ENCODE measurements around the gene ZNF766. TPM values are rescaled to one million over a fixed set of nuclear protein-coding genes. Genes with fewer than 3 reads are reported as not detected.
"Not testable (repeated sequence)": the region's sequence is repeated elsewhere in the genome, so short reads cannot be mapped to it uniquely, and the experiment has no call there.

Gene ZNF766
- total and polyA plus RNA-seq, 3 experiments from 2014 or later: 22.2 to 69.7 (median 24.3) TPM

- Histone ChIP-seq H3K4me1 (ENCODE audit: insufficient read depth, low read length) (no peaks in the 10 kb centered on the region), H3K27ac (ENCODE audit: low read depth, low read length) (no peak overlapping the region), H3K27me3 (ENCODE audit: insufficient read depth, low read length, poor library complexity, severe bottlenecking) (no peaks in the 10 kb centered on the region), H3K36me3 (ENCODE audit: insufficient read depth, low read length) (no peaks in the 10 kb centered on the region), H3K4me3 (ENCODE audit: low read length) (no peak overlapping the region), H3K9me3 (ENCODE audit: low read length) (no peaks in the 10 kb centered on the region)
- Mint-ChIP-seq H3K4me1 (no peaks in the 10 kb centered on the region), H3K4me3 (no peak overlapping the region), H3K27me3 (peaks cover 0 to 3% of the 10 kb centered on the region in 2 donors), H3K36me3 (peaks cover 0 to 4% (median 0%) of the 10 kb centered on the region in 3 donors), H3K27ac (no peak overlapping the region), H3K9me3 (no peaks in the 10 kb centered on the region)
- DNase-seq: peak; percentile 23 to 70 (median 42)
- POLR2A ChIA-PET: interaction anchor here (0.7 kb wide), 1 partner anchor 951 kb away, joined by 3 read pairs; no protein-coding TSS in a partner anchor
- CTCF ChIA-PET: interaction anchor here (1.1 to 1.2 kb wide), 2 partner anchors 11 to 109 kb away, joined by 3 read pairs; partner anchors contain the start of gene ZNF616
These were observed 21.1 kb upstream of the ZNF766 start for GRCh38 chr19:52248241-52248640.

- Mint-ChIP-seq H3K27ac (no peak overlapping the region), H3K27me3 (peaks cover 10 to 15% of the 10 kb centered on the region in 2 donors), H3K36me3 (peaks cover 0 to 4% (median 0%) of the 10 kb centered on the region in 3 donors), H3K4me1 (no peaks in the 10 kb centered on the region), H3K9me3 (no peaks in the 10 kb centered on the region), H3K4me3 (no peak overlapping the region)
- Histone ChIP-seq H3K27me3 (ENCODE audit: insufficient read depth, low read length, poor library complexity, severe bottlenecking) (no peaks in the 10 kb centered on the region), H3K27ac (ENCODE audit: low read depth, low read length) (no peak overlapping the region), H3K36me3 (ENCODE audit: insufficient read depth, low read length) (no peaks in the 10 kb centered on the region), H3K9me3 (ENCODE audit: low read length) (no peaks in the 10 kb centered on the region), H3K4me3 (ENCODE audit: low read length) (no peak overlapping the region), H3K4me1 (ENCODE audit: insufficient read depth, low read length) (no peaks in the 10 kb centered on the region)
- ChIA-PET CTCF (no interaction called here), POLR2A (no interaction called here)
- DNase-seq: no peak
These were observed 11.0 kb upstream of the ZNF766 start for GRCh38 chr19:52258426-52258825.

GRCh38 chr19:52265556-52265955 is 3.8 kb upstream of the ZNF766 start:
- ChIA-PET CTCF (interaction anchor here (1.6 kb wide), 1 partner anchor 9 kb away, joined by 3 read pairs; no protein-coding TSS in a partner anchor), POLR2A (interaction anchor here (0.7 kb wide), 1 partner anchor 64 kb away, joined by 3 read pairs; no protein-coding TSS in a partner anchor)
- H3K9me3 ChIP-seq (ENCODE audit: low read length); H3K4me3 ChIP-seq (ENCODE audit: low read length); H3K27ac Mint-ChIP-seq; DNase-seq; H3K36me3 Mint-ChIP-seq; H3K27ac ChIP-seq (ENCODE audit: low read depth, low read length); H3K27me3 ChIP-seq (ENCODE audit: insufficient read depth, low read length, poor library complexity, severe bottlenecking); H3K36me3 ChIP-seq (ENCODE audit: insufficient read depth, low read length); H3K9me3 Mint-ChIP-seq; H3K4me3 Mint-ChIP-seq; H3K4me1 ChIP-seq (ENCODE audit: insufficient read depth, low read length): not testable (repeated sequence)
- H3K27me3 Mint-ChIP-seq: peaks cover 11 to 14% of the 10 kb centered on the region in 2 donors
- H3K4me1 Mint-ChIP-seq: peaks cover 14 to 16% (median 14%) of the 10 kb centered on the region in 3 donors

GRCh38 chr19:52270266-52270885 is 989 bp downstream of the ZNF766 start:
- Histone ChIP-seq H3K27me3 (ENCODE audit: insufficient read depth, low read length, poor library complexity, severe bottlenecking) (no peaks in the 10 kb centered on the region), H3K27ac (ENCODE audit: low read depth, low read length) (peak overlapping the region; percentile 98), H3K36me3 (ENCODE audit: insufficient read depth, low read length) (peaks cover 26% of the 10 kb centered on the region), H3K4me3 (ENCODE audit: low read length) (peak overlapping the region; percentile 100), H3K9me3 (ENCODE audit: low read length) (peaks cover 4% of the 10 kb centered on the region), H3K4me1 (ENCODE audit: insufficient read depth, low read length) (peaks cover 23% of the 10 kb centered on the region)
- Mint-ChIP-seq H3K27me3 (peaks cover 0 to 2% of the 10 kb centered on the region in 2 donors), H3K9me3 (peaks cover 0 to 12% (median 2%) of the 10 kb centered on the region in 5 donors), H3K4me1 (peaks cover 51 to 59% (median 59%) of the 10 kb centered on the region in 3 donors), H3K4me3 (peak overlapping the region; percentile 89 to 98 (median 96)), H3K27ac (peak overlapping the region; percentile 80 to 99 (median 94)), H3K36me3 (peaks cover 19 to 42% (median 23%) of the 10 kb centered on the region in 3 donors)
- ChIA-PET CTCF (no interaction called here), POLR2A (interaction anchor here (0.6 kb wide), 2 partner anchors 99 to 1064 kb away, joined by 3 to 7 read pairs; partner anchors contain the start of gene ZNF880)
- peak in 1 of 5 donors; percentile 5 for DNase-seq

GRCh38 chr19:52273301-52273700 is 3.9 kb downstream of the ZNF766 start:
- Mint-ChIP-seq H3K9me3 (peaks cover 0 to 22% (median 2%) of the 10 kb centered on the region in 5 donors), H3K27ac (peak overlapping the region in 6 of 8 donors; percentile 23 to 82 (median 59)), H3K36me3 (peaks cover 23 to 64% (median 43%) of the 10 kb centered on the region in 3 donors), H3K4me1 (peaks cover 73 to 88% (median 86%) of the 10 kb centered on the region in 3 donors), H3K27me3 (no peaks in the 10 kb centered on the region), H3K4me3 (peak overlapping the region in 5 of 7 donors; percentile 26 to 97 (median 32))
- CTCF ChIA-PET: no interaction called here
- no peak overlapping the region for H3K27ac ChIP-seq (ENCODE audit: low read depth, low read length)
- no peak for DNase-seq
- H3K27me3 ChIP-seq (ENCODE audit: insufficient read depth, low read length, poor library complexity, severe bottlenecking): no peaks in the 10 kb centered on the region
- H3K9me3 ChIP-seq (ENCODE audit: low read length): peaks cover 9% of the 10 kb centered on the region
- H3K4me3 ChIP-seq (ENCODE audit: low read length): no peak overlapping the region
- POLR2A ChIA-PET: no interaction called here
- peaks cover 26% of the 10 kb centered on the region for H3K36me3 ChIP-seq (ENCODE audit: insufficient read depth, low read length)
- peaks cover 27% of the 10 kb centered on the region for H3K4me1 ChIP-seq (ENCODE audit: insufficient read depth, low read length)

- Histone ChIP-seq H3K4me3 (ENCODE audit: low read length) (no peak overlapping the region), H3K27me3 (ENCODE audit: insufficient read depth, low read length, poor library complexity, severe bottlenecking) (no peaks in the 10 kb centered on the region), H3K36me3 (ENCODE audit: insufficient read depth, low read length) (peaks cover 33% of the 10 kb centered on the region), H3K9me3 (ENCODE audit: low read length) (peaks cover 9% of the 10 kb centered on the region), H3K27ac (ENCODE audit: low read depth, low read length) (no peak overlapping the region), H3K4me1 (ENCODE audit: insufficient read depth, low read length) (peaks cover 22% of the 10 kb centered on the region)
- H3K27ac Mint-ChIP-seq: peak overlapping the region in 1 of 8 donors; percentile 6
- H3K36me3 Mint-ChIP-seq: peaks cover 28 to 73% (median 52%) of the 10 kb centered on the region in 3 donors
- peaks cover 76 to 93% (median 89%) of the 10 kb centered on the region in 3 donors for H3K4me1 Mint-ChIP-seq
- no peaks in the 10 kb centered on the region for H3K27me3 Mint-ChIP-seq
- H3K9me3 Mint-ChIP-seq: peaks cover 0 to 27% (median 4%) of the 10 kb centered on the region in 5 donors
- ChIA-PET POLR2A (no interaction called here), CTCF (no interaction called here)
- H3K4me3 Mint-ChIP-seq: peak overlapping the region in 6 of 7 donors; percentile 2 to 53 (median 28)
- no peak for DNase-seq
These were observed 4.8 kb downstream of the ZNF766 start for GRCh38 chr19:52274191-52274590.

GRCh38 chr19:52275988-52276387 is 6.6 kb downstream of the ZNF766 start:
- H3K4me1 Mint-ChIP-seq: peaks cover 66 to 85% (median 79%) of the 10 kb centered on the region in 3 donors
- H3K27me3 ChIP-seq (ENCODE audit: insufficient read depth, low read length, poor library complexity, severe bottlenecking): no peaks in the 10 kb centered on the region
- CTCF ChIA-PET: no interaction called here
- no peak overlapping the region for H3K27ac ChIP-seq (ENCODE audit: low read depth, low read length)
- no peak for DNase-seq
- H3K4me1 ChIP-seq (ENCODE audit: insufficient read depth, low read length): peaks cover 15% of the 10 kb centered on the region
- H3K36me3 Mint-ChIP-seq: peaks cover 26 to 67% (median 55%) of the 10 kb centered on the region in 3 donors
- POLR2A ChIA-PET: no interaction called here
- H3K4me3 ChIP-seq (ENCODE audit: low read length): peak overlapping the region; percentile 30
- peaks cover 0 to 32% (median 7%) of the 10 kb centered on the region in 5 donors for H3K9me3 Mint-ChIP-seq
- H3K36me3 ChIP-seq (ENCODE audit: insufficient read depth, low read length): peaks cover 27% of the 10 kb centered on the region
- H3K4me3 Mint-ChIP-seq: peak overlapping the region in 3 of 7 donors; percentile 32 to 72 (median 39)
- peaks cover 9% of the 10 kb centered on the region for H3K9me3 ChIP-seq (ENCODE audit: low read length)
- H3K27me3 Mint-ChIP-seq: no peaks in the 10 kb centered on the region
- H3K27ac Mint-ChIP-seq: no peak overlapping the region

- Histone ChIP-seq H3K27me3 (ENCODE audit: insufficient read depth, low read length, poor library complexity, severe bottlenecking) (no peaks in the 10 kb centered on the region), H3K4me3 (ENCODE audit: low read length) (no peak overlapping the region), H3K9me3 (ENCODE audit: low read length) (peaks cover 9% of the 10 kb centered on the region), H3K36me3 (ENCODE audit: insufficient read depth, low read length) (peaks cover 27% of the 10 kb centered on the region), H3K4me1 (ENCODE audit: insufficient read depth, low read length) (peaks cover 8% of the 10 kb centered on the region), H3K27ac (ENCODE audit: low read depth, low read length) (no peak overlapping the region)
- H3K36me3 Mint-ChIP-seq: peaks cover 29 to 68% (median 64%) of the 10 kb centered on the region in 3 donors
- peaks cover 63 to 83% (median 66%) of the 10 kb centered on the region in 3 donors for H3K4me1 Mint-ChIP-seq
- H3K27ac Mint-ChIP-seq: peak overlapping the region in 1 of 8 donors; percentile 38
- CTCF ChIA-PET: no interaction called here
- H3K4me3 Mint-ChIP-seq: peak overlapping the region in 3 of 7 donors; percentile 37 to 55 (median 41)
- DNase-seq: no peak
- peaks cover 0 to 42% (median 7%) of the 10 kb centered on the region in 5 donors for H3K9me3 Mint-ChIP-seq
- H3K27me3 Mint-ChIP-seq: no peaks in the 10 kb centered on the region
- POLR2A ChIA-PET: no interaction called here
These were observed 8.1 kb downstream of the ZNF766 start for GRCh38 chr19:52277471-52277870.

Data from CD8-positive, alpha-beta memory T cell (primary cell).